GM19351 (cell line): ENCODE data around the gene CECR2.
"Not testable (repeated sequence)": the region's sequence is repeated elsewhere in the genome, so short reads cannot be mapped to it uniquely, and the experiment has no call there.

ENCODE experiments used
- ATAC-seq: cut with Tn5 transposase; IDR thresholded peaks from one replicate; pipeline ENCODE4 v1.9.1; 2021; ENCODE audit warnings: mild to moderate bottlenecking, moderate library complexity; ENCODE audit not compliant: unreplicated experiment

Gene CECR2

GRCh38 chr22:17562906-17563870 is 193.9 kb downstream of the CECR2 start, which contains the start of gene SLC25A18:
Gene SLC25A18 (plus strand): TSS chr22:17563498. CDS start chr22:17579945, 16,447 bp downstream.
- ATAC-seq: no peak

- ATAC-seq: no peak
These were observed 194.7 kb downstream of the CECR2 start for GRCh38 chr22:17563936-17564391.

GRCh38 chr22:17566016-17566687 is 196.9 kb downstream of the CECR2 start:
- not testable (repeated sequence) for ATAC-seq

GRCh38 chr22:17566776-17567175 is 197.5 kb downstream of the CECR2 start:
- no peak for ATAC-seq

- ATAC-seq: no peak
These were observed 200.8 kb downstream of the CECR2 start for GRCh38 chr22:17569971-17570511.

- no peak for ATAC-seq
These were observed 201.8 kb downstream of the CECR2 start for GRCh38 chr22:17570851-17571631.

GRCh38 chr22:17575151-17575550 is 205.9 kb downstream of the CECR2 start:
- no peak for ATAC-seq

- no peak for ATAC-seq
These were observed 206.4 kb downstream of the CECR2 start for GRCh38 chr22:17575681-17576080.

- no peak for ATAC-seq
These were observed 207.2 kb downstream of the CECR2 start for GRCh38 chr22:17576470-17576869.

- no peak for ATAC-seq
These were observed 209.0 kb downstream of the CECR2 start for GRCh38 chr22:17578136-17578754.

- no peak for ATAC-seq
These were observed 210.3 kb downstream of the CECR2 start for GRCh38 chr22:17579535-17579981.

- ATAC-seq: no peak
These were observed 211.3 kb downstream of the CECR2 start for GRCh38 chr22:17580441-17581031.

- ATAC-seq: no peak
These were observed 211.8 kb downstream of the CECR2 start for GRCh38 chr22:17581056-17581455.

- ATAC-seq: no peak
These were observed 212.4 kb downstream of the CECR2 start for GRCh38 chr22:17581631-17582030.

GRCh38 chr22:17583151-17583550 is 213.9 kb downstream of the CECR2 start:
- no peak for ATAC-seq

- no peak for ATAC-seq
These were observed 217.7 kb downstream of the CECR2 start for GRCh38 chr22:17586831-17587440.

- no peak for ATAC-seq
These were observed 218.4 kb downstream of the CECR2 start for GRCh38 chr22:17587629-17588028.

GRCh38 chr22:17588606-17589005 is 219.3 kb downstream of the CECR2 start:
- no peak for ATAC-seq

- no peak for ATAC-seq
These were observed 220.6 kb downstream of the CECR2 start for GRCh38 chr22:17589810-17590375.
